HG03354 (cell line): ENCODE measurements around the gene PKP3.
"Not testable (repeated sequence)": the region's sequence is repeated elsewhere in the genome, so short reads cannot be mapped to it uniquely, and the experiment has no call there.

Experiments used
- ATAC-seq: cut with Tn5 transposase; IDR thresholded peaks from one replicate; pipeline ENCODE4 v1.9.1; 2021; ENCODE audit warnings: mild to moderate bottlenecking; ENCODE audit not compliant: unreplicated experiment, poor library complexity, severe bottlenecking

Gene PKP3

GRCh38 chr11:392102-392777, 1.8 kb upstream of the PKP3 start:
- ATAC-seq = no peak

- ATAC-seq = no peak
Measured at GRCh38 chr11:393219-394033, 583 bp upstream of the PKP3 start.

DNA sequence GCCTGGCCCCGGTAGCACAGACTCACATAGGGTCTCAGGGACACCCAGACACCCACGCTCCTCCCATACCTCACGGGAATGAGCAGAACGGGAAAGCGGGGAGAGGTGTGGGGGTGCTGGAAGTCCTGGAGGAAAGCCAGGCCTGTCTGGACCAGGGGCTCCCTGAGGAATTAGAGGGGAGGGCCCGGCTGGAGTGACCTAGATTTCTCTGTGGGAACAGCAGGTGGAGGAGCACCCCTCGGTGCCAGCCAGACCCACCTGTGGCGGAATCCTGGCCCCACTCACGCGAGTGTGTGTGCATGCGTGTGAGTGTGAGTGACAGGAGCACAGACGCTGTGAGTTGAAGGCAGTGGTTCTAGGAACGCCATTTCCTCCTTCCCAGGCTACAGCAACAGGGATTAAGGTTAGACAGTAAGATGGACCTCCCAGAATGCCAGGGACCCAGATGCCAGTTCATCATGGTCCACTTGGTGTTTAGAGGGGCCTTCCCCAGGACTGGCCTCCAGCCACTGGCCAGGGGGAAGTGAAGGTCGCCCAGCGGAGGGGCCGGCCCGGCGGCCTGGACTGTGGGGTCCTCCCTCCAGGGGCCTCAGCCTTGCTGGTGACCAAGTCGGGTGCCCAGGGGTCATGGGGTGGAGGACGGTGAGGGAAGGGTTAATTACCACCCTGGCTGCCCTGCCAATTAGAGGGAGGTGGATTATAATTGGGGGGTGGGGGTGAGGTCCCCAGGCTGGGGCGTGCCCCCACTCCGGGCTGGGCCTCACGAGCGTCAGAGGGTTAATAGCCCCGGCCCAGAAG, 1.0 kb downstream of the PKP3 start:
- no peak for ATAC-seq

- no peak for ATAC-seq
Measured at GRCh38 chr11:395866-396265, 1.9 kb downstream of the PKP3 start.

DNA sequence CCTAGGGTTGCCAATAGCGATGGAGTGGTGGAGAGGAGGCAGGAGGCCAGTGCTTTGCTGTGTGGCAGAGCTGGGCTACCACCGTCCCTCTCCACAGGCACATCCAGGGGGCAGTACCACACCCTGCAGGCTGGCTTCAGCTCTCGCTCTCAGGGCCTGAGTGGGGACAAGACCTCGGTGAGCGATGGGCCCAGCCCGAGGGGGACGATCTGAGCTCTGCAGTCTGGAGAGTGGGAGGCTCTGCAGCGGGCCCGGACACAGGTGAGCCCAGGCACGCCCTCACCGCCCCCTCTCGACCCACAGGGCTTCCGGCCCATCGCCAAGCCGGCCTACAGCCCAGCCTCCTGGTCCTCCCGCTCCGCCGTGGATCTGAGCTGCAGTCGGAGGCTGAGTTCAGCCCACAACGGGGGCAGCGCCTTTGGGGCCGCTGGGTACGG, 2.5 kb downstream of the PKP3 start:
- ATAC-seq = peak; percentile 30

- ATAC-seq = peak; percentile 83
Measured at GRCh38 chr11:396948-397548, 3.0 kb downstream of the PKP3 start.

GRCh38 chr11:398826-399225, 4.8 kb downstream of the PKP3 start:
- no peak for ATAC-seq

DNA sequence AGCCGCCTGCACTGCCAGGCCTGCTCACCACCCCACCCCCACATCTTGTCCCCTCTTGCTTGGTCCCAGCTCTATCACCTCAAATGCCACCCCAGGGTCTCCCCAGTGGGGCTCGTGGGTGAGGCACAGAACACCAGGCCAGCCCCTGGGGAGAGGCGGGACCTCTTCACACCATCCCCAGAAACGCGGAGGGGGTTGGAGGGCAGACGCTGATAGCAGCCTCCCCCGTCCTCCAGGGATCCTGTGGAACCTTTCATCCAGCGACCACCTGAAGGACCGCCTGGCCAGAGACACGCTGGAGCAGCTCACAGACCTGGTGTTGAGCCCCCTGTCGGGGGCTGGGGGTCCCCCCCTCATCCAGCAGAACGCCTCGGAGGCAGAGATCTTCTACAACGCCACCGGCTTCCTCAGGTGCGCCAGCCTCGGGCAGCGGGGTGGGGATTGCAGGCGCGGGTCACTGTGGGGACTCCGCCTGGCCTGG, 5.8 kb downstream of the PKP3 start:
- ATAC-seq = no peak

DNA sequence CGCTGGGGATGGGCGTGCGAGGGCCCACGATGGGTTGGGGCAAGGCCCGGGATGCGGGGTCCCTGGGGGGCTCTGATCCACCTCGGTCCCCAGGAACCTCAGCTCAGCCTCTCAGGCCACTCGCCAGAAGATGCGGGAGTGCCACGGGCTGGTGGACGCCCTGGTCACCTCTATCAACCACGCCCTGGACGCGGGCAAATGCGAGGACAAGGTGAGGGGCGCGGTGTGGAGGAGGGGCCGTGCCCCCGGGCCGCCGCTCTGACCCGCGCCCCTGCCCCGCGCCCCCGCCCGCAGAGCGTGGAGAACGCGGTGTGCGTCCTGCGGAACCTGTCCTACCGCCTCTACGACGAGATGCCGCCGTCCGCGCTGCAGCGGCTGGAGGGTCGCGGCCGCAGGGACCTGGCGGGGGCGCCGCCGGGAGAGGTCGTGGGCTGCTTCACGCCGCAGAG, 6.3 kb downstream of the PKP3 start:
- ATAC-seq = no peak

- ATAC-seq = not testable (repeated sequence)
Measured at GRCh38 chr11:401196-401595, 7.2 kb downstream of the PKP3 start.

- no peak for ATAC-seq
Measured at GRCh38 chr11:403021-403760, 9.2 kb downstream of the PKP3 start.

- ATAC-seq = no peak
Measured at GRCh38 chr11:403761-404431, 9.9 kb downstream of the PKP3 start.

- no peak for ATAC-seq
Measured at GRCh38 chr11:404551-405264, 10.7 kb downstream of the PKP3 start.

DNA sequence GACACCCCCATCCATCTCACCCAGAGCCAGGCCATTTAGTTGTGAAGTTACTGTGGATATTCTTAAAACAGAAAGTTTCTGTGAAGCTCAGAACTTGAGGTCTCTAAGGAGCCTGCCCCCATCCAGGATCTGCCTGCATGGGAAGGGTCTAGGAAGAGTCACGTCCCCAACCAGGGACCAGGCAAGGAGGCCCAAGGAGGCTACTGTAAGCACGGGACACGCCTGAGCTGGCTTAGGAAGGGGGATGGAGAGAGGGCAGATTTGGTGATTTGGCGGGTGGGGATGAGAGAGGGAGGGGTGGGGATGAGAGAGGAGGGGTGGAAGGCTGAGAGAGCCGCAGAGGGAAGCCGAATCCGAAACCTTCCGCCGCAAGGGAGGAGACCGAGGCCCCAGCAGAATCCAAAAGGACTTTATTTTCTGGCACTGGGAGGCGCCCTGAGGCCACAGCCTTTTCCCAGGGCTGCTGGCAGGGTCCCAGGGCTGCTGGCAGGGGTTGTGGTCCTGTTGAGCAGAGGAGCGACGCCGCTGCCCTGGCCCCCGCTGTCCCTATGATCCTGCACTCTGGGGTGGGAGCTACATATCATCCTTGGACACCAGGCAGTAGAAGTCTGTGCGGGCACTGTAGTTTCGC, 11.4 kb downstream of the PKP3 start:
- no peak for ATAC-seq

DNA sequence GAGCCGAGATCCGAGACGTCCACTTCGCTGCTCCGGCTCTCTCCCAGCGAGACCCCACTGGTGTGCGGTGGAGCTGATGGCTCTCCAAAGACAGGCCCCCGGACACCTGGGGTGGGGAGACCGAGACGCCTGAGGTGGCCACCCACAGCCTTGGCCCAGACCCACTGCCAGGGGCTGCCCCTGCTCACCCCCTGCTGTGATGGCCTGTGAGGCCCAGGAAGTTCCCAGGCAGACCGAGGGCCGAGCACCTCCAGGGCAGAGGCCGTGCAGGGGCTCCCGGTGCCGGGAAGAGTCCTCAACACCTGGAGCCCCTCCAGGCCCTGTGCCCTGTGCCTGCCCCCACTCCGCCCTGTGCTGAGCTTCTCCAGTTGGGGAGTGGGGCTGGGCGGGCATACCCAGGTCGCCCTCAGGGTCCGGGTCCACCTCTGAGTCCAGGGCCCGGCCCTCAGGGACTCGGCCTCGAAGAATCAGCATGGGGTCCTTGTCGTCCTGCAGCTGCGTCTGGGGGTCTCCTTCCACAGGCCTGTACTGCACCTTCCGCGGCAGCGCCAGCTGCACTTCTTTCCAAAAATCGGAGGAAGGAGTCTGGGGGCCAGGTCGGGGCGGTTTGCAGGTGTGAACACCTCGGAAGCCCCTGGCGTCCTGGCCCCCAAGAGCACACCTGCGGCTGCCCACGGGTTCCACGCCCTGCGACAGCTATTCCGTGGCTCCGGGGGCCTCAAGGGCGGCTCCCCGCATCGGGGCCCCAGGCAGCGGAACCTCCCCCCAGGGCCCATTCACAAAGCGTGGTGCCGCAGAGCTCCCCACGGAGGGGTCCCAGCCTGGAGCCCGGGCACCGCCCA, 12.2 kb downstream of the PKP3 start:
- no peak for ATAC-seq

GRCh38 chr11:406796-407650, 13.0 kb downstream of the PKP3 start:
- ATAC-seq = peak; percentile 82
